Endothelial cell (in vitro differentiated cells): ENCODE measurements around the gene ACSF3. TPM values are rescaled to one million over a fixed set of nuclear protein-coding genes. Genes with fewer than 3 reads are reported as not detected.

Source experiments
- DNase-seq: peaks from one replicate; pipeline ENCODE4 v3.0.0; 2021; ENCODE audit warnings: low spot score
- H3K27ac Mint-ChIP-seq: one replicate; pipeline ENCODE4 v1.8.0; 2021; ENCODE audit warnings: mixed read lengths, inconsistent platforms; ENCODE audit not compliant: unreplicated experiment
- H3K27me3 Mint-ChIP-seq: one replicate; pipeline ENCODE4 v1.8.0; 2021; ENCODE audit warnings: mild to moderate bottlenecking, moderate library complexity, mixed read lengths, inconsistent platforms; ENCODE audit not compliant: unreplicated experiment
- H3K36me3 Mint-ChIP-seq: one replicate; pipeline ENCODE4 v1.8.0; 2021; ENCODE audit warnings: mild to moderate bottlenecking, low read depth, mixed read lengths, inconsistent platforms; ENCODE audit not compliant: unreplicated experiment
- H3K4me1 Mint-ChIP-seq: one replicate; pipeline ENCODE4 v1.8.0; 2021; ENCODE audit warnings: mild to moderate bottlenecking, mixed read lengths, inconsistent platforms; ENCODE audit not compliant: unreplicated experiment
- H3K4me3 Mint-ChIP-seq: one replicate; pipeline ENCODE4 v1.8.0; 2021; ENCODE audit warnings: mild to moderate bottlenecking, mixed read lengths, inconsistent platforms; ENCODE audit not compliant: unreplicated experiment
- H3K9me3 Mint-ChIP-seq: one replicate; pipeline ENCODE4 v1.8.0; 2021; ENCODE audit warnings: mixed read lengths, inconsistent platforms; ENCODE audit not compliant: unreplicated experiment
- total RNA-seq: library from RNA; stranded (reverse); fragmentation: NEBNext Ultra II Directional; extraction: Animal tissue kit (Norgen Biotek cat#: 25700); gene quantifications from one replicate; pipeline ENCODE4 v1.2.1, GENCODE V29; 2021; ENCODE audit not compliant: unreplicated experiment
- TF ChIP-seq, protein P1 (sequence below): fragments of 200-600 bp; sonication (generic); IDR thresholded peaks from one replicate; pipeline ENCODE4 v1.5.0; 2021; ENCODE audit warnings: antibody characterized with exemption; ENCODE audit not compliant: unreplicated experiment

ACSF3 gene
- total RNA-seq, 1 donor from 2014 or later = 28.2 TPM

DNA sequence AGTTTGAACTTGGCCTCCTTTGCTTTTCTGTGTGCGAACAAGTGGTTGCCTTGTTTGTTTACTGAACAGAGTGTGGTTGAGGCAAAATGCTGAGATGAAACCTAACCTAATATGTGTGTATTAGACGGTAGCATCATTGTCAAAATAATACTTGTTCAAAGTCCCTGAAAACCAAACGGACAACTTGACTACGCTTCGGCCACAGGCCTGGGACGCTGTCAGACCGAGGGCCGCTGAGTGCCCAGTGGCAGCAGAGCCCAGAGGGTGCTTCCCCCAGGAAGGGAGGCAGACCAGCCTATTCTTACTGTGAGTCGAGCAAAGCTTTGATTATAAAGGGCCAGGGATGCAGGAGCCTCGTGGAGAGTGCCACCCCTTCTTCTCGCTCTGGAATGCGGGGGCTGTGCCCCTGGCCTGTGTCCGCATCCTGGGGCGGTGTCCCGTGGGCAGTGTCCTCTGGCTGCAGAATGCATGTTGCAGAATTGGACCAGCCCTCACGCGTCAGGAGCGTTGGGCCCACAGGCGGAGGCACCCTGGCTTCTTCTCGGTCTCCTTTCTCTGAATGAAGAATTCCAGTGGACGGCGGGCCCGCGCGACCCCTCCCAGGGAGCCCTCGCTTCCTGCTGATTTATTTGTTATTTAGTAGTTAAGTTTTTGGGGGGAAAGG, 5.2 kb downstream of the ACSF3 start:
- TF ChIP-seq, protein P1, sequence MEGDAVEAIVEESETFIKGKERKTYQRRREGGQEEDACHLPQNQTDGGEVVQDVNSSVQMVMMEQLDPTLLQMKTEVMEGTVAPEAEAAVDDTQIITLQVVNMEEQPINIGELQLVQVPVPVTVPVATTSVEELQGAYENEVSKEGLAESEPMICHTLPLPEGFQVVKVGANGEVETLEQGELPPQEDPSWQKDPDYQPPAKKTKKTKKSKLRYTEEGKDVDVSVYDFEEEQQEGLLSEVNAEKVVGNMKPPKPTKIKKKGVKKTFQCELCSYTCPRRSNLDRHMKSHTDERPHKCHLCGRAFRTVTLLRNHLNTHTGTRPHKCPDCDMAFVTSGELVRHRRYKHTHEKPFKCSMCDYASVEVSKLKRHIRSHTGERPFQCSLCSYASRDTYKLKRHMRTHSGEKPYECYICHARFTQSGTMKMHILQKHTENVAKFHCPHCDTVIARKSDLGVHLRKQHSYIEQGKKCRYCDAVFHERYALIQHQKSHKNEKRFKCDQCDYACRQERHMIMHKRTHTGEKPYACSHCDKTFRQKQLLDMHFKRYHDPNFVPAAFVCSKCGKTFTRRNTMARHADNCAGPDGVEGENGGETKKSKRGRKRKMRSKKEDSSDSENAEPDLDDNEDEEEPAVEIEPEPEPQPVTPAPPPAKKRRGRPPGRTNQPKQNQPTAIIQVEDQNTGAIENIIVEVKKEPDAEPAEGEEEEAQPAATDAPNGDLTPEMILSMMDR = no peak
- no peak for DNase-seq
- H3K27ac Mint-ChIP-seq = no peak overlapping the region
- peaks cover 11% of the 10 kb centered on the region for H3K4me1 Mint-ChIP-seq
- no peaks in the 10 kb centered on the region for H3K9me3 Mint-ChIP-seq
- peaks cover 6% of the 10 kb centered on the region for H3K27me3 Mint-ChIP-seq
- peaks cover 15% of the 10 kb centered on the region for H3K36me3 Mint-ChIP-seq
- H3K4me3 Mint-ChIP-seq = no peak overlapping the region

- Mint-ChIP-seq H3K27me3 (peaks cover 4% of the 10 kb centered on the region), H3K27ac (no peak overlapping the region), H3K4me3 (no peak overlapping the region), H3K9me3 (no peaks in the 10 kb centered on the region), H3K4me1 (peaks cover 3% of the 10 kb centered on the region), H3K36me3 (peaks cover 15% of the 10 kb centered on the region)
- TF ChIP-seq, protein P1 = no peak
- DNase-seq = no peak
These were observed 6.3 kb downstream of the ACSF3 start for GRCh38 chr16:89099905-89100304.

DNA sequence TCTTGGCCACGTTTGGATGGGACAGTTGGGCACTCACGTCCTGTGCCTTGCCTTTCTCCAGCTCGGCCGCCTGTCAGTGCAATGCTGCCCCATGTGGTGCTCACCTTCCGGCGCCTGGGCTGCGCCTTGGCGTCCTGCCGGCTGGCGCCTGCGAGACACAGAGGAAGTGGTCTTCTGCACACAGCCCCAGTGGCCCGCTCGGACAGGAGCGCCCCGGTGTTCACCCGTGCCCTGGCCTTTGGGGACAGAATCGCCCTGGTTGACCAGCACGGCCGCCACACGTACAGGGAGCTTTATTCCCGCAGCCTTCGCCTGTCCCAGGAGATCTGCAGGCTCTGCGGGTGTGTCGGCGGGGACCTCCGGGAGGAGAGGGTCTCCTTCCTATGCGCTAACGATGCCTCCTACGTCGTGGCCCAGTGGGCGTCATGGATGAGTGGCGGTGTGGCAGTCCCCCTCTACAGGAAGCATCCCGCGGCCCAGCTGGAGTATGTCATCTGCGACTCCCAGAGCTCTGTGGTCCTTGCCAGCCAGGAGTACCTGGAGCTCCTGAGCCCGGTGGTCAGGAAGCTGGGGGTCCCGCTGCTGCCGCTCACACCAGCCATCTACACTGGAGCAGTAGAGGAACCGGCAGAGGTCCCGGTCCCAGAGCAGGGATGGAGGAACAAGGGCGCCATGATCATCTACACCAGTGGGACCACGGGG, 7.1 kb downstream of the ACSF3 start:
- Mint-ChIP-seq H3K4me1 (no peaks in the 10 kb centered on the region), H3K4me3 (no peak overlapping the region), H3K27ac (no peak overlapping the region), H3K9me3 (no peaks in the 10 kb centered on the region), H3K27me3 (peaks cover 4% of the 10 kb centered on the region), H3K36me3 (peaks cover 19% of the 10 kb centered on the region)
- TF ChIP-seq, protein P1 = no peak
- no peak for DNase-seq

GRCh38 chr16:89101303-89102040, 7.8 kb downstream of the ACSF3 start:
- H3K27me3 Mint-ChIP-seq = peaks cover 3% of the 10 kb centered on the region
- H3K4me1 Mint-ChIP-seq = no peaks in the 10 kb centered on the region
- H3K4me3 Mint-ChIP-seq = no peak overlapping the region
- H3K36me3 Mint-ChIP-seq = peaks cover 23% of the 10 kb centered on the region
- TF ChIP-seq, protein P1 = no peak
- no peak for DNase-seq
- H3K27ac Mint-ChIP-seq = no peak overlapping the region
- no peaks in the 10 kb centered on the region for H3K9me3 Mint-ChIP-seq
